Cortex of kidney (tissue), 1 donor: ENCODE measurements around the gene RBM48.
"Not testable (repeated sequence)": the region's sequence is repeated elsewhere in the genome, so short reads cannot be mapped to it uniquely, and the experiment has no call there.

Source experiments
- DNase-seq: peaks from one replicate; lab custom pipeline; 2025; lab: John Stamatoyannopoulos, UW

The RBM48 gene

GRCh38 chr7:92528188-92528957, at the start of gene RBM48, which contains the start of gene PEX1:
Gene RBM48 (plus strand): TSS chr7:92528795. CDS start chr7:92528814, 19 bp downstream.
Gene PEX1 (minus strand): TSS chr7:92528520. CDS start chr7:92528435, 85 bp downstream.
- DNase-seq, result peak; percentile 76

GRCh38 chr7:92479146-92479545, 49.4 kb upstream of the RBM48 start:
- not testable (repeated sequence) for DNase-seq

- DNase-seq, result not testable (repeated sequence)
Observed at GRCh38 chr7:92483624-92484023, 45.0 kb upstream of the RBM48 start.

- not testable (repeated sequence) for DNase-seq
Observed at GRCh38 chr7:92484226-92484625, 44.4 kb upstream of the RBM48 start.

GRCh38 chr7:92485267-92485892, 43.2 kb upstream of the RBM48 start:
- no peak for DNase-seq

GRCh38 chr7:92485974-92486373, 42.6 kb upstream of the RBM48 start:
- DNase-seq, result no peak

- DNase-seq, result no peak
Observed at GRCh38 chr7:92487804-92488203, 40.8 kb upstream of the RBM48 start.

- DNase-seq, result no peak
Observed at GRCh38 chr7:92489634-92490033, 39.0 kb upstream of the RBM48 start.

GRCh38 chr7:92496876-92497275, 31.7 kb upstream of the RBM48 start:
- no peak for DNase-seq

GRCh38 chr7:92498557-92498956, 30.0 kb upstream of the RBM48 start:
- no peak for DNase-seq

- DNase-seq, result no peak
Observed at GRCh38 chr7:92503767-92504166, 24.8 kb upstream of the RBM48 start.

- DNase-seq, result no peak
Observed at GRCh38 chr7:92504563-92504962, 24.0 kb upstream of the RBM48 start.

- no peak for DNase-seq
Observed at GRCh38 chr7:92506363-92506762, 22.2 kb upstream of the RBM48 start.

GRCh38 chr7:92508946-92509345, 19.6 kb upstream of the RBM48 start:
- no peak for DNase-seq

GRCh38 chr7:92513167-92513902, 15.3 kb upstream of the RBM48 start:
- no peak for DNase-seq

- DNase-seq, result no peak
Observed at GRCh38 chr7:92517631-92518030, 11.0 kb upstream of the RBM48 start.

- no peak for DNase-seq
Observed at GRCh38 chr7:92520024-92520423, 8.6 kb upstream of the RBM48 start.

- no peak for DNase-seq
Observed at GRCh38 chr7:92523110-92523509, 5.5 kb upstream of the RBM48 start.

- no peak for DNase-seq
Observed at GRCh38 chr7:92527300-92528187, 1.1 kb upstream of the RBM48 start.

- DNase-seq, result no peak
Observed at GRCh38 chr7:92528958-92529264, 316 bp downstream of the RBM48 start.

- no peak for DNase-seq
Observed at GRCh38 chr7:92534572-92534971, 6.0 kb downstream of the RBM48 start.

GRCh38 chr7:92543542-92543941, 14.9 kb downstream of the RBM48 start:
- not testable (repeated sequence) for DNase-seq
